ENCODE measurements around the gene VAMP2. TPM values are rescaled to one million over a fixed set of nuclear protein-coding genes. Genes with fewer than 3 reads are reported as not detected.

Gene VAMP2
- total RNA-seq, 4 donors from 2014 or later: 43.5 to 58.9 (median 49.3) TPM

GRCh38 chr17:8147141-8147804, 15.5 kb downstream of the VAMP2 start:
- WGBS, 2 donors: 91 to 93% methylated on average over 25 to 26 of the region's 26 CpGs
- no peak overlapping the region for H3K4me3 ChIP-seq (ENCODE audit: low read depth, poor library complexity, severe bottlenecking)
- intact Hi-C loops (cut with DNase I; ENCODE audit: low total_unique reads): no loop called here
- TF ChIP-seq POLR2A (IDR thresholded peaks at IDR 0.05) (no peak), CTCF (IDR thresholded peaks at IDR 0.05) (no peak)
- DNase-seq (ENCODE audit: low spot score in 2 of 2): peak in 1 of 2 donors; percentile 85

- no peak for DNase-seq (ENCODE audit: low spot score in 2 of 2)
- 90 to 95% methylated on average over 14 of the region's 14 CpGs for WGBS, 2 donors
- TF ChIP-seq POLR2A (IDR thresholded peaks at IDR 0.05) (no peak), CTCF (IDR thresholded peaks at IDR 0.05) (no peak)
- intact Hi-C loops (cut with DNase I; ENCODE audit: low total_unique reads): no loop called here
- H3K4me3 ChIP-seq (ENCODE audit: low read depth, poor library complexity, severe bottlenecking): no peak overlapping the region
Observed at GRCh38 chr17:8146381-8147140, 16.2 kb downstream of the VAMP2 start.

DNA sequence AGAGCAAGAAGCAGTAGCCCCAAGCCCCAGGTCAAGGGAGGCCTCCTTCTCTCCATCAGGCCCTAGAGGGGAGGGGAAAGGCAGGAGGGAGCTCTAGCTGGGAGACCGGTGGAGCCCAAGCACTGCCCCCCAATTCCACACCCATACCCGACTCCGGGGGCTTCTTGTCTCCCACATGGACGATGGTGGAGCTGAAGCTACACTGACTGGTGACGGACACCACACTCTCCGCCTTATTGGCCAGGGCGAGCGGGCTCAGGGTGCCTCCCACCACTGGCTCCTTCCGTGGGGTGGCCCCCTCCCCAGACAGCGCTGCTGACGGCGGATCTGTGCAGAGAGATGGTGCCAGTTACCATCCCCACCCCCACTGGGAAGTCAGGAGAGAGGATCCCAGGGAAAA, 16.9 kb downstream of the VAMP2 start:
- no peak for DNase-seq (ENCODE audit: low spot score in 2 of 2)
- WGBS, 2 donors: 88 to 92% methylated on average over 12 of the region's 12 CpGs
- intact Hi-C loops (cut with DNase I; ENCODE audit: low total_unique reads): no loop called here

GRCh38 chr17:8144401-8145231, 18.1 kb downstream of the VAMP2 start:
- TF ChIP-seq POLR2A (IDR thresholded peaks at IDR 0.05): no peak
- TF ChIP-seq CTCF (IDR thresholded peaks at IDR 0.05): no peak
- H3K4me3 ChIP-seq (ENCODE audit: low read depth, poor library complexity, severe bottlenecking): no peak overlapping the region
- WGBS, 2 donors: 87 to 88% methylated on average over 9 to 15 of the region's 15 CpGs
- DNase-seq (ENCODE audit: low spot score in 2 of 2): peak in 1 of 2 donors; percentile 23
- intact Hi-C loops (cut with DNase I; ENCODE audit: low total_unique reads): no loop called here

More for the DNA sequence above, 16.9 kb downstream of the VAMP2 start:
- H3K4me3 ChIP-seq (ENCODE audit: low read depth, poor library complexity, severe bottlenecking): no peak overlapping the region
- TF ChIP-seq POLR2A (IDR thresholded peaks at IDR 0.05) (no peak), CTCF (IDR thresholded peaks at IDR 0.05) (no peak)

GRCh38 chr17:8143581-8144400, 19.0 kb downstream of the VAMP2 start:
- TF ChIP-seq POLR2A (IDR thresholded peaks at IDR 0.05): no peak
- no peak for TF ChIP-seq CTCF (IDR thresholded peaks at IDR 0.05)
- DNase-seq (ENCODE audit: low spot score in 2 of 2): peak in 1 of 2 donors; percentile 32

More at GRCh38 chr17:8143581-8144400, 19.0 kb downstream of the VAMP2 start:
- H3K4me3 ChIP-seq (ENCODE audit: low read depth, poor library complexity, severe bottlenecking): no peak overlapping the region
- WGBS, 2 donors: 85 to 86% methylated on average over 22 of the region's 22 CpGs
- intact Hi-C loops (cut with DNase I; ENCODE audit: low total_unique reads): no loop called here
